Activated CD4-positive, alpha-beta T cell treated with anti-CD3 and anti-CD28 coated beads, Interleukin-2, amount 10 ng/mL, durations not matched to agents 24 days and 14 days (primary cell): ENCODE results near the gene ZNF148. TPM values are rescaled to one million over a fixed set of nuclear protein-coding genes. Genes with fewer than 3 reads are reported as not detected.
"Not testable (repeated sequence)": the region's sequence is repeated elsewhere in the genome, so short reads cannot be mapped to it uniquely, and the experiment has no call there.

Source experiments
- DNase-seq: peaks from one replicate; pipeline ENCODE4 v3.0.0; 2022
- H3K27ac Mint-ChIP-seq: one replicate; pipeline ENCODE4 v1.8.0; 2022; ENCODE audit warnings: mild to moderate bottlenecking, mixed read lengths
- H3K27me3 Mint-ChIP-seq: one replicate; pipeline ENCODE4 v1.8.0; 2022; ENCODE audit warnings: mixed read lengths
- H3K36me3 Mint-ChIP-seq: one replicate; pipeline ENCODE4 v1.8.0; 2022; ENCODE audit warnings: low read depth, mild to moderate bottlenecking, mixed read lengths
- H3K4me1 Mint-ChIP-seq: one replicate; pipeline ENCODE4 v1.8.0; 2021; ENCODE audit warnings: mixed read lengths
- H3K4me3 Mint-ChIP-seq: one replicate; pipeline ENCODE4 v1.8.0; 2022; ENCODE audit warnings: mild to moderate bottlenecking, moderate library complexity, mixed read lengths
- H3K9me3 Mint-ChIP-seq: one replicate; pipeline ENCODE4 v1.8.0; 2021; ENCODE audit warnings: mixed read lengths
- intact Hi-C: fragments of 100-400 bp; cut with micrococcal nuclease; formaldehyde crosslinking; loops from one replicate; pipeline ENCODE4 v1.15.1; 2023
- total RNA-seq: library from RNA; stranded (reverse); gene quantifications from 2 replicates; pipeline ENCODE4 v1.2.3, GENCODE V29; 2022

The ZNF148 gene
- total RNA-seq, 1 donor from 2014 or later, result 31.8 TPM

DNA sequence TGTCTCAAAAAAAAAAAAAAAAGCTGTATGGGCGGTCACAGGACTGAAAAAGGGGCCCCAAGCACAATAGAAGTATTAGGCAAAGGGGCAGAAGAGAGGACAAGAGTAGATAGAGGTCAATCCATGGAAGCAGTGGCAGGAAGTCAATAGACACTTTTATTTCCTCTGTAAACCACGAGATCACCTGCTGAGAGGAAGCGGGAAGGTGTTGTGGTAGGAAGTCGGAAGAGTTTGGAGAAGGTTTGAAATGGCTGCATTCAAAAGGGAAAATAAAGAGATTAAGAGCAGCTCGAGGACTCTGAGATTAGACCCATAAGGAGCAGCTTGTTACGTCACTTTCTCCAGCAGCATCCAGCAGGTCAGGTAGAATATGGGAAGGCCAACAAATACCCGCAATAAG lies 14.2 kb upstream of the ZNF148 start:
- Mint-ChIP-seq H3K4me1 (peaks cover 13% of the 10 kb centered on the region), H3K27me3 (peaks cover 21% of the 10 kb centered on the region), H3K36me3 (no peaks in the 10 kb centered on the region), H3K9me3 (no peaks in the 10 kb centered on the region), H3K27ac (peak overlapping the region; percentile 7), H3K4me3 (no peak overlapping the region)
- DNase-seq, result peak; percentile 64
- intact Hi-C loops, result no loop called here

DNA sequence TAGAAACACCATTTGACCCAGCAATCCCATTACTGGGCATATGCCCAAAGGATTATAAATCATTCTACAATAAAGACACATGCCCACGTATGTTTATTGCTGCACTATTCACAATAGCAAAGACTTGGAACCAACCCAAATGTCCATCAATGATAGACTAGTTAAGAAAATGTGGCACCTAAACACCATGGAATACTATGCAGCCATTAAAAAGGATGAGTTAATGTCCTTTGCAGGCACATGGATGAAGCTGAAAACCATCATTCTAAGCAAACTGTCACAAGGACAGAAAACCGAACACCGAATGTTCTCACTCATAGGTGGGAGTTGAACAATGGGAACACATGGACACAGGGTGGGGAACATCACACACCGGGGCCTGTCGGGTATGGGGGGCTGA lies 13.2 kb upstream of the ZNF148 start:
- DNase-seq, H3K27ac Mint-ChIP-seq, intact Hi-C loops, H3K9me3 Mint-ChIP-seq, H3K36me3 Mint-ChIP-seq, H3K4me3 Mint-ChIP-seq: not testable (repeated sequence)
- Mint-ChIP-seq H3K4me1 (peaks cover 14% of the 10 kb centered on the region), H3K27me3 (peaks cover 21% of the 10 kb centered on the region)

DNA sequence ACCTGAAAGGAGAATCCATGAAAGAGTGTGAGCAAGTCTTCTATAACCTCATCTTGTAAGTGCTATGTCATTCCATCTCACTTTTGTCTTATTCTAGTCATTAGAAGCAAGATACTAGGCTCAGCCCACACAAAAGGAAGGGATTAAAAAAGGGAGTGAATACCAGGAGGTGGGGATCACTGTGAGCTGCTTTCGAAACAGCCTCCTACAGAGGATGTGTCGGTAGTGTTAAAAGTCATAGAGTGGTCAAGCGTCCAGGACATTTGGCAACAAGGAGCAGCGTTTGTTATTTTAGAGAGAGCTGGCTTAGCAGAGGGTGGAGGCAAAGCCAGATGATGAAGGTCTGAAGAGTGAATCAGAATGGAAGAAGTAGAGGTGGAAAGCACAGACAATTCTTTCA lies 11.7 kb upstream of the ZNF148 start:
- H3K9me3 Mint-ChIP-seq, result no peaks in the 10 kb centered on the region
- no peaks in the 10 kb centered on the region for H3K36me3 Mint-ChIP-seq
- H3K4me3 Mint-ChIP-seq, result no peak overlapping the region
- peaks cover 18% of the 10 kb centered on the region for H3K4me1 Mint-ChIP-seq
- no peak overlapping the region for H3K27ac Mint-ChIP-seq
- intact Hi-C loops, result no loop called here
- peaks cover 21% of the 10 kb centered on the region for H3K27me3 Mint-ChIP-seq
- DNase-seq, result no peak

GRCh38 chr3:125383744-125384143 lies 8.6 kb upstream of the ZNF148 start:
- Mint-ChIP-seq H3K9me3 (no peaks in the 10 kb centered on the region), H3K36me3 (no peaks in the 10 kb centered on the region), H3K27ac (no peak overlapping the region), H3K4me1 (peaks cover 13% of the 10 kb centered on the region), H3K27me3 (peaks cover 19% of the 10 kb centered on the region), H3K4me3 (no peak overlapping the region)
- intact Hi-C loops, result no loop called here
- DNase-seq, result no peak

DNA sequence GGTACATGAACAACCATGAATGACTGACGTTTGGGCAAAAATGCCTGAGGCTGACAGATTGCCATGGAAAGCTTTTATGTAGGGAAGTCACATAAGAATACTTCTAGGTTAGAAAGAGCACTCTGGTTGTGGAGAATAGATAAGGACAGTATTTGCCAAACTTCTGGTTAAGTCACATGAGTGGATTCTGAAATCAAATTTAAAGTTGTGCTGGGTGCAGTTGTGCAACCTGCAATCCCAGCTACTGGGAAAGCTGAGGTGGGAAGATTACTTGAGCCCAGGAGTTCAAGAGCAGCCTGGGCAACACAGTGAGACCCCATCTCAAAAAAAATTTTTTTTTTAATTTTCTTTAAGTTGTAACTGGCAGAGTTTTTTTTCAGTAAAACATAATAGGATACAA lies 7.2 kb upstream of the ZNF148 start:
- intact Hi-C loops, result no loop called here
- Mint-ChIP-seq H3K9me3 (no peaks in the 10 kb centered on the region), H3K36me3 (no peaks in the 10 kb centered on the region), H3K4me1 (peaks cover 12% of the 10 kb centered on the region), H3K27me3 (peaks cover 14% of the 10 kb centered on the region), H3K27ac (no peak overlapping the region), H3K4me3 (no peak overlapping the region)
- DNase-seq, result no peak

GRCh38 chr3:125381743-125382142 lies 6.6 kb upstream of the ZNF148 start:
- Mint-ChIP-seq H3K4me3 (peak overlapping the region; percentile 32), H3K27me3 (peaks cover 11% of the 10 kb centered on the region), H3K36me3 (no peaks in the 10 kb centered on the region), H3K4me1 (peaks cover 12% of the 10 kb centered on the region), H3K27ac (peak overlapping the region; percentile 63), H3K9me3 (no peaks in the 10 kb centered on the region)
- intact Hi-C loops, result no loop called here
- peak; percentile 80 for DNase-seq

- DNase-seq, result no peak
- no peaks in the 10 kb centered on the region for H3K9me3 Mint-ChIP-seq
- peaks cover 13% of the 10 kb centered on the region for H3K4me1 Mint-ChIP-seq
- intact Hi-C loops, result no loop called here
- peak overlapping the region; percentile 32 for H3K4me3 Mint-ChIP-seq
- peak overlapping the region; percentile 63 for H3K27ac Mint-ChIP-seq
- H3K27me3 Mint-ChIP-seq, result peaks cover 11% of the 10 kb centered on the region
- no peaks in the 10 kb centered on the region for H3K36me3 Mint-ChIP-seq
Observed at GRCh38 chr3:125381314-125381713, 6.2 kb upstream of the ZNF148 start.

- no peak overlapping the region for H3K27ac Mint-ChIP-seq
- no peak for DNase-seq
- H3K4me1 Mint-ChIP-seq, result peaks cover 24% of the 10 kb centered on the region
Observed at GRCh38 chr3:125379483-125379882, 4.4 kb upstream of the ZNF148 start.

GRCh38 chr3:125378762-125379161 lies 3.6 kb upstream of the ZNF148 start:
- intact Hi-C loops, result loop anchor here (5.0 to 10.0 kb wide), 5 partner anchors 64 to 324 kb away; partner anchors contain the start of genes HEG1 and SNX4
- peaks cover 8% of the 10 kb centered on the region for H3K36me3 Mint-ChIP-seq
- no peak overlapping the region for H3K27ac Mint-ChIP-seq
- no peaks in the 10 kb centered on the region for H3K9me3 Mint-ChIP-seq
- H3K4me1 Mint-ChIP-seq, result peaks cover 32% of the 10 kb centered on the region
- DNase-seq, result no peak
- H3K4me3 Mint-ChIP-seq, result no peak overlapping the region
- H3K27me3 Mint-ChIP-seq, result peaks cover 5% of the 10 kb centered on the region

More at GRCh38 chr3:125379483-125379882, 4.4 kb upstream of the ZNF148 start:
- peaks cover 5% of the 10 kb centered on the region for H3K36me3 Mint-ChIP-seq
- intact Hi-C loops, result loop anchor here (5.0 to 10.0 kb wide), 5 partner anchors 65 to 325 kb away; partner anchors contain the start of genes HEG1 and SNX4
- H3K27me3 Mint-ChIP-seq, result peaks cover 5% of the 10 kb centered on the region
- H3K9me3 Mint-ChIP-seq, result no peaks in the 10 kb centered on the region
- H3K4me3 Mint-ChIP-seq, result no peak overlapping the region

DNA sequence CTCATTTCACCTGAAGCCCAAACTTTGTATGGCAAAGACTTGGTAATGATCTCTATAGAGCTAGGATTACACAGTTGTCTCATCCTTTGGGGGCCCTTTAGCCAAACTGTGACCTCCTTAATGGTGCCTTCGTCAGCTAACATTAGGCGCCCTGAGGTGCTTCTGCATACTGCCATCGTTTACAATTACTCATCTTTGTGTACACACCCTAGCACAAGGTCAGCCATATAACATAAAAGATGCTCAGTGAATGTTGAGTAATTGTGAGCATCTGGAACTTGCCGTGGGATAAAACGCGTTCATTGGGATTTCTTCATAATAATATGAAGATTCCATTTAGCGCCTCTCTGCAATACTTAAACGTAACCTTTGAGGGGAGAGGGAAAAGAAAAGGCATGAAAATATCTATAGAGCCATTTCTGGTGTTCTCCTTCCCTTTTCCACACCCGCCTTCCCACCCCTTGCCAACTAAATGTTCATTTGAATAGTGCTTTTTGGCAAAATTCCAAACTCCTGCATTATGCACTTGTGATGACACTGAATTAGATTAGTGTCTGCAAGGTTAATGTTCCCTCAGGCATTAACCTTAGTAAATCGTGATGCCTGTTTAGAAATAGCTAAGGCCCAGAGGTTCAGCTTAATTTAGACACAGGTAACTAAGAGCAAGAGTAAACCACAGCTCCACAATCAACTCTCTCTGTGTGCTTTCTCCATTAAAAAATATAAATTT lies 990 bp upstream of the ZNF148 start:
- Mint-ChIP-seq H3K36me3 (peaks cover 18% of the 10 kb centered on the region), H3K4me3 (peak overlapping the region; percentile 98), H3K27me3 (no peaks in the 10 kb centered on the region), H3K27ac (peak overlapping the region; percentile 98), H3K9me3 (no peaks in the 10 kb centered on the region), H3K4me1 (peaks cover 26% of the 10 kb centered on the region)
- DNase-seq, result no peak
- intact Hi-C loops, result loop anchor here (1.0 to 10.0 kb wide), 7 partner anchors 19 to 321 kb away; partner anchors contain the start of genes HEG1, OSBPL11 and SNX4

- H3K9me3 Mint-ChIP-seq, result no peaks in the 10 kb centered on the region
- no peaks in the 10 kb centered on the region for H3K27me3 Mint-ChIP-seq
- intact Hi-C loops, result loop anchor here (2.0 to 10.0 kb wide), 5 partner anchors 18 to 320 kb away; partner anchors contain the start of genes HEG1 and SNX4
- peak overlapping the region; percentile 92 for H3K27ac Mint-ChIP-seq
- H3K4me3 Mint-ChIP-seq, result peak overlapping the region; percentile 95
- peaks cover 35% of the 10 kb centered on the region for H3K4me1 Mint-ChIP-seq
- H3K36me3 Mint-ChIP-seq, result peaks cover 28% of the 10 kb centered on the region
- DNase-seq, result peak; percentile 77
Observed at GRCh38 chr3:125374501-125374995, 577 bp downstream of the ZNF148 start.

- H3K36me3 Mint-ChIP-seq, result peaks cover 23% of the 10 kb centered on the region
- peaks cover 32% of the 10 kb centered on the region for H3K4me1 Mint-ChIP-seq
- no peak overlapping the region for H3K27ac Mint-ChIP-seq
- H3K9me3 Mint-ChIP-seq, result no peaks in the 10 kb centered on the region
- intact Hi-C loops, result no loop called here
- H3K4me3 Mint-ChIP-seq, result no peak overlapping the region
- DNase-seq, result no peak
- H3K27me3 Mint-ChIP-seq, result no peaks in the 10 kb centered on the region
Observed at GRCh38 chr3:125367403-125368230, 7.5 kb downstream of the ZNF148 start.

- no peaks in the 10 kb centered on the region for H3K27me3 Mint-ChIP-seq
- intact Hi-C loops, result no loop called here
- H3K27ac Mint-ChIP-seq, result no peak overlapping the region
- H3K9me3 Mint-ChIP-seq, result no peaks in the 10 kb centered on the region
- no peak for DNase-seq
- H3K36me3 Mint-ChIP-seq, result peaks cover 18% of the 10 kb centered on the region
- no peak overlapping the region for H3K4me3 Mint-ChIP-seq
- H3K4me1 Mint-ChIP-seq, result peaks cover 38% of the 10 kb centered on the region
Observed at GRCh38 chr3:125366132-125366531, 9.0 kb downstream of the ZNF148 start.

- Mint-ChIP-seq H3K36me3 (peaks cover under 1% of the 10 kb centered on the region), H3K9me3 (no peaks in the 10 kb centered on the region), H3K4me3 (no peak overlapping the region), H3K4me1 (peaks cover 40% of the 10 kb centered on the region), H3K27ac (no peak overlapping the region), H3K27me3 (no peaks in the 10 kb centered on the region)
- DNase-seq, result no peak
- intact Hi-C loops, result no loop called here
Observed at GRCh38 chr3:125359700-125360099, 15.4 kb downstream of the ZNF148 start.
